Measurements from ENCODE around the gene XRN2.

- TF ChIP-seq CTCF (IDR thresholded peaks at IDR 0.05) = no peak
- TF ChIP-seq EP300 (IDR thresholded peaks at IDR 0.05) = no peak
- TF ChIP-seq POLR2A (IDR thresholded peaks at IDR 0.05) = no peak
Observed at GRCh38 chr20:21339499-21339898, 36.4 kb downstream of the XRN2 start.
